Breast epithelium (tissue), 4 donors: ENCODE results near the gene SRPK1. TPM values are rescaled to one million over a fixed set of nuclear protein-coding genes. Genes with fewer than 3 reads are reported as not detected.

ENCODE experiments used
- DNase-seq, 2 donors: peaks; one replicate each; pipeline ENCODE4 v3.0.0-alpha.2; 2019; ENCODE audit warnings: low spot score in 2 of 2
- H3K27ac ChIP-seq, 2 donors: fragments of 200-600 bp; sonication (generic) in 1 of 2; one replicate each; pipeline ENCODE4 v1.5.1; 2016 to 2019; ENCODE audit warnings: mild to moderate bottlenecking in 1 of 2
- H3K27me3 ChIP-seq, 2 donors: fragments of 200-600 bp; sonication (generic) in 1 of 2; one replicate each; pipeline versions ENCODE4 v1.5.1 to v1.6.0; 2017 to 2019; ENCODE audit warnings: control low read depth in 1 of 2, mild to moderate bottlenecking in 1 of 2
- H3K36me3 ChIP-seq: fragments of 200-600 bp; one replicate; pipeline ENCODE4 v1.5.1; 2019
- H3K4me1 ChIP-seq, 2 donors: fragments of 200-600 bp; sonication (generic); one replicate each; pipeline ENCODE4 v1.5.1; 2016 to 2019; ENCODE audit warnings: control low read depth in 1 of 2
- H3K4me3 ChIP-seq, 3 donors: fragments of 200-600 bp; sonication (generic); 1 replicate in 2 of 3; 2 replicates in 1 of 3; pipeline ENCODE4 v1.5.1; 2016 to 2019; ENCODE audit warnings: mild to moderate bottlenecking in 3 of 3, moderate library complexity in 2 of 3
- H3K9me3 ChIP-seq, 2 donors: fragments of 200-600 bp; sonication (generic) in 1 of 2; one replicate each; pipeline ENCODE4 v1.5.1; 2016 to 2019; ENCODE audit warnings: control low read depth in 1 of 2
- CTCF ChIP-seq, 3 donors: fragments of 450-650 bp; IDR thresholded peaks; one replicate each; pipeline ENCODE4 v1.5.1; 2016 to 2017; ENCODE audit warnings: antibody characterized with exemption in 3 of 3, mild to moderate bottlenecking in 3 of 3, moderate library complexity in 3 of 3
- POLR2A ChIP-seq: fragments of 450-650 bp; IDR thresholded peaks from one replicate; pipeline ENCODE4 v1.6.1; 2016; ENCODE audit warnings: antibody characterized with exemption, mild to moderate bottlenecking, moderate library complexity
- POLR2AphosphoS5 ChIP-seq, 3 donors: sonication (generic); formaldehyde crosslinking; IDR thresholded peaks; one replicate each; pipeline ENCODE4 v1.6.1; 2017; ENCODE audit warnings: antibody characterized with exemption in 3 of 3
- intact Hi-C: fragments of 100-400 bp; cut with DNase I; formaldehyde crosslinking; loops from one replicate; pipeline ENCODE4 v1.15.1; 2023; ENCODE audit warnings: low total_unique reads
- total RNA-seq, 3 donors: library from RNA; depleted of rRNA; stranded (reverse); fragments of >200 nt; gene quantifications; one replicate each; pipeline ENCODE4 v1.1.0, GENCODE V29; 2016

SRPK1 gene
- total RNA-seq, 3 donors from 2014 or later: 29.1 to 77.7 (median 61.3) TPM

- Histone ChIP-seq H3K36me3 (no peaks in the 10 kb centered on the region), H3K27ac (no peak overlapping the region), H3K4me1 (no peaks in the 10 kb centered on the region), H3K27me3 (no peaks in the 10 kb centered on the region), H3K4me3 (no peak overlapping the region), H3K9me3 (no peaks in the 10 kb centered on the region)
- TF ChIP-seq POLR2AphosphoS5 (IDR thresholded peaks at IDR 0.05) (no peak), POLR2A (no peak), CTCF (IDR thresholded peaks at IDR 0.05) (no peak)
- DNase-seq: no peak
- intact Hi-C loops: no loop called here
These were observed 27.7 kb downstream of the SRPK1 start for GRCh38 chr6:35893246-35893645.

GRCh38 chr6:35892482-35892881 is 28.4 kb downstream of the SRPK1 start:
- Histone ChIP-seq H3K36me3 (no peaks in the 10 kb centered on the region), H3K27me3 (no peaks in the 10 kb centered on the region), H3K27ac (no peak overlapping the region), H3K4me1 (no peaks in the 10 kb centered on the region), H3K9me3 (no peaks in the 10 kb centered on the region), H3K4me3 (no peak overlapping the region)
- intact Hi-C loops: no loop called here
- DNase-seq: no peak
- TF ChIP-seq CTCF (IDR thresholded peaks at IDR 0.05): no peak
- TF ChIP-seq POLR2A: no peak
- no peak for TF ChIP-seq POLR2AphosphoS5 (IDR thresholded peaks at IDR 0.05)

- no peaks in the 10 kb centered on the region for H3K36me3 ChIP-seq
- no peak for DNase-seq
- H3K4me1 ChIP-seq: no peaks in the 10 kb centered on the region
- no peak for TF ChIP-seq CTCF (IDR thresholded peaks at IDR 0.05)
- no peak for TF ChIP-seq POLR2A
- no peak for TF ChIP-seq POLR2AphosphoS5 (IDR thresholded peaks at IDR 0.05)
- H3K9me3 ChIP-seq: peaks cover 0 to 19% of the 10 kb centered on the region in 2 donors
- no peak overlapping the region for H3K27ac ChIP-seq
- no peaks in the 10 kb centered on the region for H3K27me3 ChIP-seq
- intact Hi-C loops: no loop called here
- no peak overlapping the region for H3K4me3 ChIP-seq
These were observed 41.7 kb downstream of the SRPK1 start for GRCh38 chr6:35879151-35879550.

GRCh38 chr6:35876902-35877301 is 44.0 kb downstream of the SRPK1 start:
- intact Hi-C loops: no loop called here
- TF ChIP-seq CTCF (IDR thresholded peaks at IDR 0.05) (no peak), POLR2A (no peak), POLR2AphosphoS5 (IDR thresholded peaks at IDR 0.05) (no peak)
- DNase-seq: no peak
- H3K36me3 ChIP-seq: no peaks in the 10 kb centered on the region
- no peaks in the 10 kb centered on the region for H3K27me3 ChIP-seq
- no peak overlapping the region for H3K27ac ChIP-seq
- peaks cover 0 to 19% of the 10 kb centered on the region in 2 donors for H3K9me3 ChIP-seq
- no peak overlapping the region for H3K4me3 ChIP-seq
- H3K4me1 ChIP-seq: no peaks in the 10 kb centered on the region

- TF ChIP-seq POLR2AphosphoS5 (IDR thresholded peaks at IDR 0.05) (no peak), POLR2A (no peak), CTCF (IDR thresholded peaks at IDR 0.05) (no peak)
- DNase-seq: no peak
- Histone ChIP-seq H3K9me3 (no peaks in the 10 kb centered on the region), H3K4me1 (no peaks in the 10 kb centered on the region), H3K4me3 (no peak overlapping the region), H3K27ac (no peak overlapping the region), H3K36me3 (no peaks in the 10 kb centered on the region), H3K27me3 (no peaks in the 10 kb centered on the region)
- intact Hi-C loops: no loop called here
These were observed 46.2 kb downstream of the SRPK1 start for GRCh38 chr6:35874730-35875129.
